ENCODE measurements around the gene RALY.

GRCh38 chr20:33985830-33986229, 7.9 kb upstream of the RALY start:
- TF ChIP-seq CTCF (IDR thresholded peaks at IDR 0.05) (no peak), POLR2A (IDR thresholded peaks at IDR 0.05) (no peak)

Data from body of pancreas (tissue), 4 donors.